Effector CD4-positive, alpha-beta T cell (primary cell): ENCODE results near the gene MBTPS1.

Experiments used
- DNase-seq: peaks from one replicate; pipeline ENCODE4 v3.0.0-alpha.2; 2020

Gene MBTPS1

DNA sequence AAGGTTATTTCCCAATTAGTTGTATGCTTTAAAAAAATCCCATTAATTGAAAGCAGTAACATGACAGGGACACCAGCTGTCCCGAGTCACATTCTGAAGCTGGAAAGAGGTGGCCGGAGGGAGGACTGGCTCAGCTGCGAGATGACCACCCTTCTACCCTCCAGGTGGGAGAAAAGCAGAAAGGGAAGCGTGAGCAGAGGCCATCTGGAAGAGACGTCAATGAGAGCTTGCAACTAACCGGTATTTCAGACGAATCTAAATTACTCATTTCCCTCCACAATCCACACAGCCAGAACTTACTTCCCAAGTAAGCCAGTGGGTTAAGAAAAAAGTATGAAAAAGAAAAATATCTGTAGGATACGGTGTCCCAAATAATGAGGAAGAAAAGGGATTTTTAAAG is 45.6 kb downstream of the MBTPS1 start:
- DNase-seq = no peak

DNA sequence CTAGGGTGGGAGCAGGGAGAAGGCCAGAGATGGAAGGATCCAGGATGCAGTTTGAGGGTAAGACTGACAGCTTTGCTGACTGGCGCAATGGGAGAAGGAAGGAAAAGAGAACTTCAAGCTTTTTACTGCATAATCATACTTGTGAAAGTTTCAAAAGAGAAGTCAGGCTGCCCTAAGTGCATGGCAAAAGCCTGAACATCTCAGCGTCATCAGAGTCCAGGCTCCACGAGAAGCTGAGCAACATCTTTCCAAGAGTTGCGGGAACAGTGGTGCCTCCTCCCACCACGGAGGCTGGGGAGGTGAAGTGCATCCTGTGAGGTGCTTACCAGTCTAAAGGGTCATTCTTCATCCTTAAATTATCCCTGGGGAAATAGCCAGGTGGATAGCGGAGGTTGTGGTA is 47.2 kb downstream of the MBTPS1 start:
- DNase-seq = no peak

DNA sequence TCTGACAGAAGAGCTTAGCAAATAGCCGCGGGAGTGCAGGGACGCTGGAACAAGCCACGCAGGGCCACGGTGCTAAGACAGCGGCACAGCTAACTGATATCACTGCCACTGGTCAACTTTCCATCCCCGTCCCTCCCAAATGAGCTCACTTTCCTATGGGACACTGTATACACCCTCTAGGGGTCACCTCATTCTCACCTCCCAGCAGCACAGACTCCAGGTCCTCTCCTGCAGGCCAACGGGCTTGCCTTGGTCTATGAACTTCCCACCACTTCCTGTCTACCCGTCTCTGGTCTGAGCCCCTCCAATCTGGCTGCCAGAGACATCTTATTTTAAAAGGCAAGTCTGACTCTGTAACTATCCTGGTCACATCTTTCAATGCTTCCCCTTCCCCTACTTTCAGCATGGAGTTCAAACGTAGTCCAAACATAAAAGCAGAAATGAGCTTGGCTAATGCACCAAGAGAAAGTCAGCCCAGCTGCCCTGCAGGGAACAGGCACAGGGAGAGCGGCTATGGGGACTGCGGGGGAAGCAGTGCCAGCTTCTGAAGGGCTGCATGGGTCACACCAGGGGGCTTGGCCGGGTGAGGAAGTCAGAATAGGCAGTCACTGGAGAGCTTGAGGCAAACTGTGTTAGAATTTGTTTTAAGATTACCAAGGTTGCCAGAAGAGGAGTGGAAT is 47.8 kb downstream of the MBTPS1 start:
- no peak for DNase-seq

DNA sequence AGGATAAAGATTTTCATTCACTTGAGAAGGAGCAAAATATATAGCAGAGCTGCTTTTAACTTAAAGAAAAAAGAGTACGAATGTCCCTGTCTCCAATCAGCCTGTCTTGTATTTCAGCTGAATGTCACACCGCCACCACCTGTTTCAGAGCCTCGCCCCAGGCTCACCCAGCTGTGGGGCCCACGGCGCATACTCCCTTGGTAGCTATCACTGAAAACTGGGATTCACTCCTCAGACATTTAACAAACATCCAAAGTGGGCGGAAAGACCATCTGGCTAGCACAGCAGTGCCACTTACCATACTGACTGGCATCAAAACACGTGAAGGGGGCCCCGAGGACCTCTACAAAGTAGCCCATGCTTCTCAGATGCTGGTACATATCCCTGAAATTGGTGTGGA is 48.7 kb downstream of the MBTPS1 start:
- no peak for DNase-seq

DNA sequence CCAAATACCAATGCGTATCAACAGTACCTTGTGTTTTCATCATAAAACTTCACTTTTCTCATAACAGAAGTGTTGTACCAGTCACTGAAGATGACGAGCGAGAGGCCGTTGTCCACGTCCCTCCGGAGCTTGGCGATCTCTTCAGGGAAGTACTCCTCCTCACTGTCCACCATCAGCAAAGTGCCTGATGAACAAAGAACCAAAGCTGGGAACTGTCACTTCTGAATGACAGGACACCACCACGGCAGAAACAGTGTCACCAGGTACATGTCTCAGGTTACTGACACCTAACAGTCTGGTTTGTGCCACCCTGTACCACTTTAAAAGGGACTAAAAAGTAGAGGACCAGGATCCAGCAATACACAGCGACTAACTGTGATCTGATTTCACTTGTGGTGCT is 49.1 kb downstream of the MBTPS1 start:
- DNase-seq = no peak

DNA sequence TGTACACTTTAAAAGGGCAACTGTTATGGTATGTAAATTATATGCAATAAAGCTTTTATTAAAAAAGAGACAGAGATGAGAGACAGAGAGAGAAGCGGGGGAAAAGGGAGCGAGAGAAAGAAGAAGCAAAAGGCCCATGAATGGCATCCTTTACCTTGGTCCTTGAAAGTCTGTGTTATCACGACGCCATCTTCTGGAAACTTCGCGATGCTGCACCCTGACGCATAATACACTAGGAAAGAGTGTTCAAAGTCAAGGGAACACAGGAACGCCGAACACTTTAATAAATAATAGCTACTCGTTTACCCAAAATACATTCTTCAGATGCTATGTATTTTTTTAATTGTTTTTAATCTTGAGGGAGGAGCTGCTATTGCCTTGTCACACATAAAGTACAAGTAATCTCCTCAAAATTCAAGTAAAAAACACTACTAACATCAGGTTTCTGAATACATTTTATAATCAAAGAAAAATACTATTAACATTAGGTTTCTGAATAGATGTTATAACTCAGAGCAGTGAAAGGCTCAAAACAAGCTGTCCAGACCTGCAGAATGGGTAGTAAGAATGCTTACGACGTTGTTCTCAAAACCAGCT is 51.1 kb downstream of the MBTPS1 start:
- DNase-seq = no peak

DNA sequence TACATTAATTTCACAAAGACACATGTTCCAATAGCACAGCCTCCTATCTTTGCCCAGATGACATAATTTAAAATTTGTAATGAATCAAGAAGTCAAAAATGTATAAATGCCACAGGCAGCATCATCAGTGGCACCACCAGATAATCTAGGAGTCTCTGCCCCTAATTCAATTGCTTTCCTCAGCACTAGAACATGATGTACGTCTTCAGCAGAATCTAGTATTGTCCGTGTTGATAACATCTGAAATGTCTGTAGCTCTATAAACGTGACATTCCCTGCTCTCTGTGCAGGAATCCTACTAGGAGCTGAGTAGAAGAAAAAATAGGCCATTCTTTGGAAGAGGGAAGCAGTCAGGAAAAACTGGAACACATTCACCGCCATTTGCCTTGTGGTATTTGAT is 52.8 kb downstream of the MBTPS1 start:
- no peak for DNase-seq

DNA sequence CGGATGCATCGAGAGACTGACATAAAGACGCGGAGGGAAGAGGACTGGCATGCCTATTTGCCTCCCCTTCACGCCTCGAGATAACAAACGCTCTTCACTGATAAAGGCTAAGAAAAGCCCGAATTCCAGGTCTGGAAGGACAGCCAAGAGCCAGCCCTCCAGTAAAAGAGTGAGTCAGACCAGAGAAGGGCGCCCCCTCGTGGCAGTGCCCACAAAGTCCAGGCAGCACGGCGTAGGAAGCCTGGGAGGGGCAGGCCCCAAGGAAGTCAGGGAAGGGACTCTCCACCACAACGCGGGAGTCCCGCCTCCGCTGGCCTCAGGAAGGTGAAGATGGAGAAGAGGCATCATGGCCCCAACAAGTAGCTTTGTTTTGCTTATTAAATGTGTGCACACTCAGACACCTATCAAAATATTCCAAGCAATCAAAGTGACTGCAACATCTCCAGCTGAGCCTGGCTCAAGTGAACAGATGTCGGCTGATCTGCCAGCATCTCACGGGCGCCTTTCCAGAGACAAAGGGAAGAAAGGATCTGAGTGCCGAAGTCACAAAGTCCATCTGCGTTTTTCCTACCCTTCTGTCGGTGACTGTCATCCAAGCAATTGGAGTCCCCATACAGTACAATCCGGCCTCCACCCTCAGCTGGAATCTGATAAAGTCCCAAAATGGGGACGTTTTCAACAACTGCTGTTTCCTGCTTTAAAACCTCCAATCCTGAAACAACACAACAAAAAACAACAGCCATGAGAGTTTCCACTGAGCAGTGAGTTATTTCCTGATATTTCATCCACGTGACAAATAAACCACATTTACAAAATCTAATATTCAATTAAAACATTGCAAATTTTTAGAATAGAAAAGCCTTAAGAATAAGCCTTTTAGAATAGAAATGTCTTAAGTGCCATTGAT is 53.8 kb downstream of the MBTPS1 start:
- DNase-seq = peak; percentile 54

DNA sequence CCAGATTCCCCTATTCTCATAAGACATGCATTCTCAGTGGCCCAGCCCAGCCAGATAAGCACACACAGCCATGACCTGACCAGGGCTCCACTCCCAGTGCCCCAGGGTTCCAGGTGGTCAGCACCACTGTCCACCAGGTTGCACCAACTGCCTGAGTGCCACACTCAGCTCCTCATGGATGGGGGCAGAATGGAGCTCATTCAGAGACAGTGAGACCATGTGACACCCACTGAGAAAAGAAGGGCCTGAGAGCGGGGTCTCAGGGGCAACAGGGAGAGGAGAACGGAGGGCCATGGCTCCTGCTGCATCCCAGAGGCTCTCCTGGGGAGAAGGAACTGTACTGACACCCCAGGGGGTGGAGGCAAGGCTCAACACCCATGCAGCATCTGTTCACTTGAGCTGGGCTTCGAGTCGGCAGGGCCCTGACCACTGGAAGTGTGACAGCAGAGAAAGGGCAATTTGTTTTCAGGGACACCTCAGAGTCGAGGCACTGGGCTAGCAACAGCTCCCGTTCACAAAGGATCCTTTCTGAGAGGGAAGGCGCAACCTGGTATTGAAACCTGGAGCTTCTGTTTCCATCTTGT is 55.4 kb downstream of the MBTPS1 start:
- no peak for DNase-seq

DNA sequence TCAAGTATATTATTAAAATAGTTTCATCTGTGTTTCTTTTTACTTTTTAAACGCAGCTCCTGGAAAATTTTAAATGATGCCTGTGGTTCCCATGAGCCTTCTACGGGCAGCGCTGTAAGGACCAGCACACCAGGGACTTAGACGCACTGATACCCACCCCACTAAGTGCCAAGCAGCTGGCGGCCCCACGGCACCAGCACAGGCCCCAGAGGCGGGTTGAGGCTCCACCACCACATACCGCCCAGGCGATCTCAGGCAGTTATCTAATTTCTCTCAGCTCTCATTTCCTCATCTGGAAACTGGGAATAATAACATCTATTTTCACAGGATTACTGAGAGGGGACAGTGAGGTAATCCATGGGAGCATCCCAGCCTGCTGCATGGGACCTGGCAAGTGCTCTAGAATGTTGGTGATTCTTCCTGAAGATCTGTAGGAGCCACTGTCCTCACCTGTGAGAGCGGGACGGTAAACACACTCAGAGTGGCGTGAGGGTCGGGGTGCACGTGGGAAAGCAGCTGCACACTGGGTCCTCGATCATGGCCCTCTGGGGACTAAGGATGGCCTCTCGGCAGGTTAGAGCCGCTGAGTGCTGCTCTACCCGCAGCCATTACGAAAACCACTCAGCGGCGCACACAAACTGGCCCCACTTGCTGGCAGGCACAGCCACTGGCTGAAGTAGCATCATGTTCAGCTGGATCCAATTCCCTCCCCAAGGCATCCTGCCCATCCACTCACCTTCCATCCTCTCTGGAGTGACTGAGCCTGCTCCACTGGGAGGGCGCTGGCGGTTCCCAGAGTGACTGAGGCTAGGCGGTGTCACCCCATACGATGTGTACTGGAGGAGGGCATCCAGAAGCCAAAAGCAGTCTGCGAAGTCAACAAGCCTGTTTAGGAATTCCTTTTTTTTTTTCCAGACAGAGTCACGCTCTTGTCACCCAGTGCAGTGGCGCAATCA is 56.5 kb downstream of the MBTPS1 start:
- DNase-seq = no peak

DNA sequence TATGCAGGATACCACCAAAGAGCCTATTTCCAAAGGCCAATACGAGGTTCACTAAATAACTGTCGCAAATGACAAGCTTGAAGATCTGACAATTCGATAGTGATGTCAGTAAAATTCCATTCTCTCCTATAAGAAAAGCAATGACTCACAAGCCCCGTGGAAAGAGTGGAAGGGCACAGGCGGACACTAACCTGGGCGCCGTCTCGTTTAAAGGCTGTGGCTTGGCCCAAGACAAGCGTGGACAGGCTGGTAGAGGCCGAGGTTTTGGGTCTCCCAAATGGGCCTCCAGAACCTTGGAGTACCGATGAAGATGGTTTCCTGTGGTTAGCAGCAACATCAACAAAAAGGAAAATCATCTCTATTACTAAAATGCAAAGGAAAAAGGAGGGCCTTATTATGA is 57.6 kb downstream of the MBTPS1 start:
- no peak for DNase-seq

DNA sequence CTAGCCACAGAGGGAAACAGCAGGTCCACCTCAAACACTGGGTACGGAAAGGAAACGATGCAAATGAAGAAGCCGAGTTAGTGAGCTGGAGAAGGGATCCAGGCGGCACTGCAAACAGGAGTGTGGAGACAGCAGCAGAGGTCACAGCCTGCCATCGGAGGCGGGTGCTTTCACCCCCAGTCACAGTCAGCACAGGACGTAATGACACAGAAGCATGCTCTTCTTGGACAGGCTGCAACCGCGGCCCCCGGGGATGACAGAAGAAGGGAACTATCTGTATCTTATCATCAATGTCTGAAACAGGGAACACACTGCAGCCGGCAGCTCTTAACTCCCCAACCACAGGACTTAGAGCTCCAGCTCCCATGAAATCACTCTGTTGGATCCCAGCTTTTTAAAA is 58.1 kb downstream of the MBTPS1 start:
- no peak for DNase-seq

DNA sequence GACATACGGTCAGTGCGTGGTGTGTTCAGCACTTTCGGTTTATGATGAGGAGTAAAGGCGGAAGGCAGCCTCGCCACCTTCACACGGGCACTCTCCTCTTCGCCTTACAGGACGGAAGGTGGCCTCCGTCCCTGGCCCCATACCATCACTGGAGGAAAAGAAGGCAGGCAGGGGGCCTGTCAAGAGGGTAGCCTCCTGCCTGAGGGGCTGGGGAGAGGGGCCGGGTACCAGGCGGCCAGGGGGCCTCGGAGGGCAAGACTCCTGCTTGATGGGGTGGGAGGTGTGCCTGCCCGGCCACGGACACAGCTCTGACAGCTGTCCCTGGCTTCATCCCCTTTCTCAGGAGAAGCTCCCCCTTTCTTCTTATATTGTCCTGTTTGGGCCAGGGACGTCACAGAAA is 58.5 kb downstream of the MBTPS1 start:
- DNase-seq = no peak

DNA sequence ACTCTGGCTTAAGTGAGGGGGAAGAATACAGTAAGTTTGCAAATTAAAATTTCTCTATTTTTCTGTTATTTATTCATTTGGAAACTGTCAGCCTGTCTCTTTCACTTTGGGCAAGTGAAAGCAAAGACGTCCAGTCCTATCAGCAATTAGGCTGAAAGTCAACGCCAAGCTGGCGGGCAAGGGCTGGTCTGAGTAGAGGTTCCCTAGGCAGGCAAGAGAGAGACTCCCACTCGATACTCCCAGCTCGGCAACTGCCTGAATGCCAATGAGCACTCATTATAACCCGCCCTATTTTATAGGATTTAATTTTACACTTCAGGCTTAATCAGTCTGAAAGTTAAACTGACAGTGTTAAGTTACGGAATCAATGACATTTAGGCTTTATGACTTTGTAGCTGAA is 59.8 kb downstream of the MBTPS1 start:
- DNase-seq = no peak

DNA sequence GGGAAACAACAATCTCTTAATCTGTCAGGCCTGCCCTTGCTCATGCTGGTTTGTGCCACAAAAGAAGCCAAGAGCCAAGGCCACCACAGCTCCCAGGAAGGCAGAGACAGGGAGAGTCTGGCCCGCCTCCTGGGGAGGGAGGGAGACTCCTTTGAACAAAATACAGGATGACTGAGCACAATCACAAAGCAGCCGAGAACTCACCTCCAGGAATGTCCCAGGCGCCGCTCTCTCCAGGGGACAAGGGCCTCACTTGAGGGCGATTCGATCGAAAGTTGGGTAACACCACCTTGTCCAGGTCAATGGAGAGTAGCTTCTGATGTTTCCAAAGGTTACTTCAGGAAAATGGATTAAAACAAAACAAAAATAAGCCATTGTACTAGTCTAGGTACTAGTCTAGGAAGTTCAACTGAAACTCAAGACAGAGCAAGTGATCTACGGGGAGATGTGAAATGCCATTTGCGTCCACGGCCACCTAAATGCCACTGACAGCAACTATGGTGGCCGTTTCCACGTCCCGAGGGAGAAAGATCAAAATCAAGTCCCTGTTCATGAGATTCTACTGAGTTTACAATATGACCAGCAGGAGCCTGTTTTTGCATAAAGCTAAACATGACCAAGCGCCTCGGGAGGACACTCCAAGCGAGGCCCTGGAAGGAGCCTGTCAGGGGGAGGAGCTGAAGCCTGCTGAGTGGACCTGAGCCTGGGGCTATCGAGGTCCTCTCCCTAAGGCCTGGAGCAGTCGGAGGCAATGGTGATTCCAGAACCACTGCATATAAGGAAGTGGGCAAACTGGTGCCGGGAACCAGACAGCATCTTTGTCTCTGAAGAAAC is 60.7 kb downstream of the MBTPS1 start:
- DNase-seq = no peak

DNA sequence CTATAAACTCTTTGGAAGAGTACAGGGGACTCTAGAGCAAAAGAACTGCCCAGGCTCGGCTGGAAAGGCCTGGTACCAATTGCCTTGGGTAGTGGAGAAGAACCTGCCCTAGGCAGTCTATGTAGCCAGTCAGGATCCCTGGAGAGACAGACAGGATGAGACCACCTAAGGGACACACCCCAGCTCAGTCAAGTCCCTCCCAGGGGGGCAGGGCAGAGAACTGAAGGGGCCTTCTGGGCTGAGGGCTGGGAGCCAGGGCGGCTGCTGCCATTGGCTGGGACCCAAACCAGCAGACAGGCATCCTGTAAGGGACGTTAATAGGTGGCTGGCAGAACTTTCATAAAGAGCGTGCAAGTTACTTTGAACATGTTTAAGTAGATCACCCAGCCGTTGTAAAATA is 61.4 kb downstream of the MBTPS1 start:
- no peak for DNase-seq

DNA sequence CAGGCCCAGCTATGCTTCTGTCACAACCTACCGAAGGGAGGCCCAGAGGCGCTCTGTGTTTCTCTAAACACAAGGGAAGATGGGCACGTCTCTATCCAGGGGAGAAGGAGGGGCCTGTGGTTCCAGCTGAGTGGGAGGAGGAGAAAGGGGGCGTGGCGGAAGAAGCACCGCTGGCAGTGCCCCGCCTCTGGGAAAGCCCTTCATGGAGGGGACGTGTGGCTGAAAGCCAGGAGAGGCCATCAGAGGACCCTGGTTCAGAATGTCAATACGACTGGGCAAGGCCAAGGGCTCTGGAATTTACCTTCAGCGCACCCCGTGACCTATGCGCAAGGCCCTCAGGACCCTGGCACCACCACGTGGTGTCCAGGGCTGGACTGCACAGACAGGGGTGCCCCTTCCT is 61.8 kb downstream of the MBTPS1 start:
- no peak for DNase-seq

DNA sequence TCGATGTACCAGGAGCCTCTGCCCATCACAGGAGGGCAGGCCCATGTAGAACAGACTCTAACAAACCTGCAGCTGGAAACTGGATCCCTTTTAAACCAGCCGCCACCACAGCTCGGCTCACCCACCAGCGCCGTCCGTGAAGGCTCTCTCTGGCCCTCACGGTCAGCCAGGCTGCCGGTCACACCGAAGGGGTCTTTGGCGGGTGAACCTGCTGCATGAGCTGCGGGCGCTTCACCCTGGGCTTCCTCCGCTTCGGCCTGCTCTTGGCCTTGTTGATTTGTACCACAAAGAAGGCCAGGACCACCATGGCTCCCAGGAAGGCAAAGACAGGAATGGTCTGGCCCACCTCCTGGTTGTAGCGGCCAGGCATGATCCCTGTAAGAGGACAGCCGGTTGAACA is 62.5 kb downstream of the MBTPS1 start:
- no peak for DNase-seq

DNA sequence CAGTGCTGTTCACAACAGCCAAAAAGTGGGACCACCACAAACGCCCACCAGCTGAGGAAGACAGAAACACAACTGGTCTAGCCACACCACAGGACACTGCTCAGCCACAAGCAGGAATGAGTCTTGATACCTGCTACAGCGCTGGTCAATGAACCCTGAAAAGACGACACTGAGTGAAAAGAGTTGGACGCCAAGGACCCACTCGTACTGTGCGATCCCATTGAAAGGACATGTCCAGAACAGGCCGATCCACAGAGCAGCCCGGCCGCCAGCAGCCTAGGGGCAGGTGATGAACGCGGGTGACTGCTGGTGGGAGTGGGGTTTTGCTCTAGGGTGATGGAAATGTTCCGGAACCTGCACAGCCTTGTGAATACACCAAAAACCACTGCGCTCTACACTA is 63.5 kb downstream of the MBTPS1 start:
- DNase-seq = no peak

DNA sequence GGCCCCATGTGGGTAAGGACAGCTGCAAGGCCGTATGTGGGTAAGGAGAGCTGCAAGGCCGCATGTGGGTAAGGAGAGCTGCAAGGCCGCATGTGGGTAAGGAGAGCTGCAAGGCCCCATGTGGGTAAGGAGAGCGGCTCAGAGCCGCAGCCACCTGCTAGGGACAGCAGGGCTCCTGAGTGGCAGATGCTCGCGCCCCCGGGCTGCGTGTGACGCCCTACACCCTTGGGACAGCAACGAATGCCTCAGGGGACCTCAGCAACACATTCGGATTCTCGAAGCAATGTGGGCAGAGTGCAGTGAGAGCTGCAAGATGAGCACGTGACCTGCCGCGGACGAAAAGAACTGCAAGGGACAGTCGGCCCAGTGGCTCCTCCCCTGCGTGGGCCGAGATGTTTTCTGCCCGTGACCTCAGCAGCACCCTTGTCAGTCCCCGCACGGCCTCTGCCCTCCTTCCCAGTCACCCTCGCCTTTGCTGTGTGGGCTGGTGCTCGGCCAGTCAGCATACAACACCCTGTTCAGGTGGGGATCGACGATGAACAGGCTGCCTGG is 64.6 kb downstream of the MBTPS1 start:
- DNase-seq = no peak

DNA sequence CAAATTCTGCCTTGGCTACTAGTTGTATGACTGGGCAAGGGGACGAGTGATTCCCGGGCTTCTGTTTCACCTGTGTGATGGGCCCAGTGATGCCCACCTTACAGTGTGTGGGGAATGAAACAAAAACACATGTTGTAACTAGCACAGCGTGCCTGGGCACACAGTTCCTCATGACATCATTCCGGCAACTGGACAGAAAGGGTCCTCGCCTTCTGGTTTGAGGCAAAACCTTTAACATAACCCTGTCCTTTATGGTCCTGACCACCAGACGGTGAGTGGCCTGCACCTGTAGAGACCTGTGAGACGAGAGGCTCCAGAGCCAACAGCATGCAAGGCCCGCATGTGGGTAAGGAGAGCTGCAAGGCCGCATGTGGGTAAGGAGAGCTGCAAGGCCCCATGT is 66.4 kb downstream of the MBTPS1 start:
- DNase-seq = no peak
